Naive thymus-derived CD4-positive, alpha-beta T cell (primary cell): ENCODE measurements around the gene CEACAM7. TPM values are rescaled to one million over a fixed set of nuclear protein-coding genes. Genes with fewer than 3 reads are reported as not detected.

Source experiments
- ATAC-seq: fragments of 150-1000 bp; cut with Tn5 transposase; 2 replicates; pipeline ENCODE4 v1.10.0; 2021; ENCODE audit warnings: mild to moderate bottlenecking, moderate library complexity
- CTCF ChIA-PET: fragments of 350-600 bp; sonication (Branson Sonifier 250); formaldehyde crosslinking; loops from one replicate; lab custom pipeline; 2021; ENCODE audit warnings: antibody characterized with exemption; lab: Charles Lee
- POLR2A ChIA-PET: fragments of 350-600 bp; sonication (Branson Sonifier 250); formaldehyde crosslinking; loops from one replicate; lab custom pipeline; 2021; ENCODE audit warnings: antibody characterized with exemption, inconsistent platforms; lab: Charles Lee
- DNase-seq, 9 donors: peaks; one replicate each; pipeline versions ENCODE4 v3.0.0 to v3.0.0-alpha.2; 2020 to 2022; ENCODE audit warnings: mixed read lengths in 1 of 9
- H3K27ac ChIP-seq: one replicate; pipeline ENCODE4 v1.7.0; 2013; ENCODE audit warnings: mild to moderate bottlenecking, low read depth, low read length, moderate library complexity
- H3K27me3 ChIP-seq, 2 donors: one replicate each; pipeline ENCODE4 v1.7.0; 2013; ENCODE audit warnings: low read length in 2 of 2, mild to moderate bottlenecking in 2 of 2, moderate library complexity in 2 of 2; ENCODE audit not compliant: control insufficient read depth in 2 of 2, insufficient read depth in 2 of 2
- H3K36me3 ChIP-seq, 3 experiments: 1 replicate in 2 of 3; 2 replicates in 1 of 3; pipeline ENCODE4 v1.7.0; 2013; ENCODE audit warnings: low read length in 3 of 3, mild to moderate bottlenecking in 3 of 3, moderate library complexity in 1 of 3; ENCODE audit not compliant: insufficient read depth in 3 of 3, control insufficient read depth in 2 of 3
- H3K4me1 ChIP-seq, 2 donors: one replicate each; pipeline ENCODE4 v1.7.0; 2013; ENCODE audit warnings: low read length in 2 of 2, mild to moderate bottlenecking in 2 of 2, moderate library complexity in 1 of 2; ENCODE audit not compliant: control insufficient read depth in 2 of 2, insufficient read depth in 2 of 2
- H3K4me3 ChIP-seq: 2 replicates; pipeline ENCODE4 v1.7.0; 2013; ENCODE audit warnings: mild to moderate bottlenecking, low read length
- H3K9me3 ChIP-seq, 3 experiments: 1 replicate in 2 of 3; 2 replicates in 1 of 3; pipeline ENCODE4 v1.7.0; 2013; ENCODE audit warnings: low read length in 3 of 3; ENCODE audit not compliant: control insufficient read depth in 2 of 3
- H3K27ac Mint-ChIP-seq, 9 donors: one replicate each; pipeline ENCODE4 v1.8.0; 2020 to 2022; ENCODE audit warnings: mixed read lengths in 9 of 9, mild to moderate bottlenecking in 8 of 9, moderate library complexity in 5 of 9, inconsistent platforms in 2 of 9
- H3K27me3 Mint-ChIP-seq, 5 donors: one replicate each; pipeline ENCODE4 v1.8.0; 2021 to 2022; ENCODE audit warnings: mixed read lengths in 5 of 5, mild to moderate bottlenecking in 1 of 5
- H3K36me3 Mint-ChIP-seq, 5 donors: one replicate each; pipeline ENCODE4 v1.8.0; 2020 to 2022; ENCODE audit warnings: mixed read lengths in 5 of 5, mild to moderate bottlenecking in 3 of 5, inconsistent platforms in 1 of 5
- H3K4me1 Mint-ChIP-seq, 7 donors: one replicate each; pipeline ENCODE4 v1.8.0; 2020 to 2022; ENCODE audit warnings: mixed read lengths in 7 of 7, mild to moderate bottlenecking in 3 of 7, inconsistent platforms in 1 of 7
- H3K4me3 Mint-ChIP-seq, 10 donors: one replicate each; pipeline ENCODE4 v1.8.0; 2020 to 2022; ENCODE audit warnings: mild to moderate bottlenecking in 10 of 10, mixed read lengths in 10 of 10, moderate library complexity in 6 of 10, inconsistent platforms in 2 of 10
- H3K9me3 Mint-ChIP-seq, 11 donors: one replicate each; pipeline ENCODE4 v1.8.0; 2020 to 2022; ENCODE audit warnings: mixed read lengths in 11 of 11, mild to moderate bottlenecking in 4 of 11, inconsistent platforms in 1 of 11, moderate library complexity in 1 of 11
- intact Hi-C, 2 donors: fragments of 100-400 bp; cut with micrococcal nuclease; formaldehyde crosslinking; loops; one replicate each; pipeline ENCODE4 v1.15.1; 2023
- polyA plus RNA-seq, 2 donors: library from polyadenylated mRNA; unstranded; fragments of 300-500 nt; fragmentation: Illumina TruSeq; gene quantifications; one replicate each; pipeline ENCODE4 v1.2.3, GENCODE V29; 2021
- total RNA-seq, 6 experiments: library from RNA in 5 of 6; stranded (reverse) in 5 of 6; gene quantifications; 1 replicate in 5 of 6; 2 replicates in 1 of 6; pipeline ENCODE4 v1.2.3 and lab custom pipeline; 2021 to 2026

The CEACAM7 gene
- total and polyA plus RNA-seq, 7 experiments from 2014 or later: not detected

DNA sequence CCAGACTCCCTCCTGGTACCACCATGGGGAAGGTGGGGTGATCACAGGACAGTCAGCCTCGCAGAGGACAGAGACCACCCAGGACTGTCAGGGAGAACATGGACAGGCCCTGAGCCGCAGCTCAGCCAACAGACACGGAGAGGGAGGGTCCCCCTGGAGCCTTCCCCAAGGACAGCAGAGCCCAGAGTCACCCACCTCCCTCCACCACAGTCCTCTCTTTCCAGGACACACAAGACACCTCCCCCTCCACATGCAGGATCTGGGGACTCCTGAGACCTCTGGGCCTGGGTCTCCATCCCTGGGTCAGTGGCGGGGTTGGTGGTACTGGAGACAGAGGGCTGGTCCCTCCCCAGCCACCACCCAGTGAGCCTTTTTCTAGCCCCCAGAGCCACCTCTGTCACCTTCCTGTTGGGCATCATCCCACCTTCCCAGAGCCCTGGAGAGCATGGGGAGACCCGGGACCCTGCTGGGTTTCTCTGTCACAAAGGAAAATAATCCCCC, 19.9 kb upstream of the CEACAM7 start:
- intact Hi-C loops: loop anchor here (1.0 to 5.0 kb wide), 3 partner anchors 38 to 77 kb away; no protein-coding TSS in a partner anchor
- H3K27me3 Mint-ChIP-seq: peaks cover 19 to 45% (median 28%) of the 10 kb centered on the region in 5 donors
- H3K36me3 ChIP-seq: no peaks in the 10 kb centered on the region
- no peak overlapping the region for H3K27ac ChIP-seq
- DNase-seq (peak in 1 of 9 donors; percentile 5), ATAC-seq (no peak)
- peaks cover 0 to 2% (median 0%) of the 10 kb centered on the region in 11 donors for H3K9me3 Mint-ChIP-seq
- H3K27ac Mint-ChIP-seq: no peak overlapping the region
- no peaks in the 10 kb centered on the region for H3K36me3 Mint-ChIP-seq
- no peaks in the 10 kb centered on the region for H3K4me1 ChIP-seq
- no peak overlapping the region for H3K4me3 Mint-ChIP-seq
- no peaks in the 10 kb centered on the region for H3K27me3 ChIP-seq
- no peak overlapping the region for H3K4me3 ChIP-seq
- ChIA-PET CTCF (interaction anchor here (1.4 to 2.9 kb wide), 2 partner anchors 45 to 67 kb away, joined by 8 to 15 read pairs; no protein-coding TSS in a partner anchor), POLR2A (no interaction called here)
- H3K4me1 Mint-ChIP-seq: peaks cover 0 to 12% (median 5%) of the 10 kb centered on the region in 7 donors
- no peaks in the 10 kb centered on the region for H3K9me3 ChIP-seq

DNA sequence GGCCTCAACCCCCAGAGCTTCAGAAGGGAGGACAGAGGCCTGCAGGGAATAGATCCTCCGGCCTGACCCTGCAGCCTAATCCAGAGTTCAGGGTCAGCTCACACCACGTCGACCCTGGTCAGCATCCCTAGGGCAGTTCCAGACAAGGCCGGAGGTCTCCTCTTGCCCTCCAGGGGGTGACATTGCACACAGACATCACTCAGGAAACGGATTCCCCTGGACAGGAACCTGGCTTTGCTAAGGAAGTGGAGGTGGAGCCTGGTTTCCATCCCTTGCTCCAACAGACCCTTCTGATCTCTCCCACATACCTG, 19.4 kb upstream of the CEACAM7 start:
- Mint-ChIP-seq H3K4me1 (peaks cover 0 to 12% (median 5%) of the 10 kb centered on the region in 7 donors), H3K27me3 (peaks cover 20 to 45% (median 29%) of the 10 kb centered on the region in 5 donors), H3K36me3 (no peaks in the 10 kb centered on the region), H3K4me3 (no peak overlapping the region), H3K9me3 (peaks cover 0 to 2% (median 0%) of the 10 kb centered on the region in 11 donors), H3K27ac (no peak overlapping the region)
- no peak overlapping the region for H3K4me3 ChIP-seq
- no peak for DNase-seq
- no peaks in the 10 kb centered on the region for H3K4me1 ChIP-seq
- intact Hi-C loops: loop anchor here (1.0 to 5.0 kb wide), 3 partner anchors 39 to 78 kb away; no protein-coding TSS in a partner anchor
- ATAC-seq: no peak
- no peaks in the 10 kb centered on the region for H3K27me3 ChIP-seq
- H3K36me3 ChIP-seq: no peaks in the 10 kb centered on the region
- POLR2A ChIA-PET: no interaction called here
- H3K9me3 ChIP-seq: no peaks in the 10 kb centered on the region
- no peak overlapping the region for H3K27ac ChIP-seq
- CTCF ChIA-PET: interaction anchor here (0.6 to 2.9 kb wide), 9 partner anchors 9 to 590 kb away, joined by 3 to 15 read pairs (median 4); no protein-coding TSS in a partner anchor

DNA sequence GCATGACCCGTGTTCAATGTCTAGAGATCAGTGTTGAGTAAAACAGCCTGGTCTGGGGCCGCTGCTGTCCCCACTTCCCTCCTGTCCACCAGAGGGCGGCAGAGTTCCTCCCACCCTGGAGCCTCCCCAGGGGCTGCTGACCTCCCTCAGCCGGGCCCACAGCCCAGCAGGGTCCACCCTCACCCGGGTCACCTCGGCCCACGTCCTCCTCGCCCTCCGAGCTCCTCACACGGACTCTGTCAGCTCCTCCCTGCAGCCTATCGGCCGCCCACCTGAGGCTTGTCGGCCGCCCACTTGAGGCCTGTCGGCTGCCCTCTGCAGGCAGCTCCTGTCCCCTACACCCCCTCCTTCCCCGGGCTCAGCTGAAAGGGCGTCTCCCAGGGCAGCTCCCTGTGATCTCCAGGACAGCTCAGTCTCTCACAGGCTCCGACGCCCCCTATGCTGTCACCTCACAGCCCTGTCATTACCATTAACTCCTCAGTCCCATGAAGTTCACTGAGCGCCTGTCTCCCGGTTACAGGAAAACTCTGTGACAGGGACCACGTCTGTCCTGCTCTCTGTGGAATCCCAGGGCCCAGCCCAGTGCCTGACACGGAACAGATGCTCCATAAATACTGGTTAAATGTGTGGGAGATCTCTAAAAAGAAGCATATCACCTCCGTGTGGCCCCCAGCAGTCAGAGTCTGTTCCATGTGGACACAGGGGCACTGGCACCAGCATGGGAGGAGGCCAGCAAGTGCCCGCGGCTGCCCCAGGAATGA, 18.9 kb upstream of the CEACAM7 start:
- H3K4me3 ChIP-seq: peak overlapping the region; percentile 56
- DNase-seq (peak; percentile 58 to 79 (median 72)), ATAC-seq (peak; percentile 95)
- H3K36me3 ChIP-seq: no peaks in the 10 kb centered on the region
- H3K36me3 Mint-ChIP-seq: no peaks in the 10 kb centered on the region
- H3K27me3 ChIP-seq: no peaks in the 10 kb centered on the region
- H3K27ac Mint-ChIP-seq: no peak overlapping the region
- no peaks in the 10 kb centered on the region for H3K4me1 ChIP-seq
- H3K9me3 ChIP-seq: no peaks in the 10 kb centered on the region
- ChIA-PET POLR2A (no interaction called here), CTCF (interaction anchor here (0.5 to 2.9 kb wide), 12 partner anchors 9 to 589 kb away, joined by 3 to 15 read pairs (median 4); no protein-coding TSS in a partner anchor)
- peaks cover 0 to 12% (median 5%) of the 10 kb centered on the region in 7 donors for H3K4me1 Mint-ChIP-seq
- peak overlapping the region; percentile 60 to 81 (median 74) for H3K4me3 Mint-ChIP-seq
- intact Hi-C loops: loop anchor here (1.0 to 5.0 kb wide), 3 partner anchors 39 to 78 kb away; no protein-coding TSS in a partner anchor
- H3K27ac ChIP-seq: no peak overlapping the region
- H3K9me3 Mint-ChIP-seq: peaks cover 0 to 2% (median 0%) of the 10 kb centered on the region in 11 donors
- peaks cover 16 to 45% (median 29%) of the 10 kb centered on the region in 5 donors for H3K27me3 Mint-ChIP-seq

DNA sequence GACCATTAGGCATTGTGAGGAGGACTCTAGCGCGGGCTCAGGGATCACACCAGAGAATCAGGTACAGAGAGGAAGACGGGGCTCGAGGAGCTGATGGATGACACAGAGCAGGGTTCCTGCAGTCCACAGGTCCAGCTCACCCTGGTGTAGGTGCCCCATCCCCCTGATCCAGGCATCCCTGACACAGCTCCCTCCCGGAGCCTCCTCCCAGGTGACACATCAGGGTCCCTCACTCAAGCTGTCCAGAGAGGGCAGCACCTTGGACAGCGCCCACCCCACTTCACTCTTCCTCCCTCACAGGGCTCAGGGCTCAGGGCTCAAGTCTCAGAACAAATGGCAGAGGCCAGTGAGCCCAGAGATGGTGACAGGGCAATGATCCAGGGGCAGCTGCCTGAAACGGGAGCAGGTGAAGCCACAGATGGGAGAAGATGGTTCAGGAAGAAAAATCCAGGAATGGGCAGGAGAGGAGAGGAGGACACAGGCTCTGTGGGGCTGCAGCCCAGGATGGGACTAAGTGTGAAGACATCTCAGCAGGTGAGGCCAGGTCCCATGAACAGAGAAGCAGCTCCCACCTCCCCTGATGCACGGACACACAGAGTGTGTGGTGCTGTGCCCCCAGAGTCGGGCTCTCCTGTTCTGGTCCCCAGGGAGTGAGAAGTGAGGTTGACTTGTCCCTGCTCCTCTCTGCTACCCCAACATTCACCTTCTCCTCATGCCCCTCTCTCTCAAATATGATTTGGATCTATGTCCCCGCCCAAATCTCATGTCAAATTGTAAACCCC, 17.5 kb upstream of the CEACAM7 start:
- peak overlapping the region in 1 of 10 donors; percentile 40 for H3K4me3 Mint-ChIP-seq
- H3K27me3 Mint-ChIP-seq: peaks cover 16 to 42% (median 23%) of the 10 kb centered on the region in 5 donors
- ATAC-seq: no peak
- Histone ChIP-seq H3K4me1 (no peaks in the 10 kb centered on the region), H3K36me3 (no peaks in the 10 kb centered on the region), H3K27ac (no peak overlapping the region), H3K4me3 (no peak overlapping the region), H3K9me3 (no peaks in the 10 kb centered on the region), H3K27me3 (no peaks in the 10 kb centered on the region)
- peaks cover 0 to 12% (median 5%) of the 10 kb centered on the region in 7 donors for H3K4me1 Mint-ChIP-seq
- ChIA-PET POLR2A (no interaction called here), CTCF (interaction anchor here (0.6 to 2.9 kb wide), 4 partner anchors 14 to 75 kb away, joined by 3 to 15 read pairs (median 5); no protein-coding TSS in a partner anchor)
- H3K36me3 Mint-ChIP-seq: no peaks in the 10 kb centered on the region
- peak overlapping the region in 1 of 9 donors; percentile 80 for H3K27ac Mint-ChIP-seq
- peak in 6 of 9 donors; percentile 10 to 45 (median 28) for DNase-seq
- peaks cover 0 to 2% (median 0%) of the 10 kb centered on the region in 11 donors for H3K9me3 Mint-ChIP-seq
- intact Hi-C loops: loop anchor here in 1 of 2 donors (1.0 to 5.0 kb wide), 2 partner anchors 63 to 80 kb away; no protein-coding TSS in a partner anchor

DNA sequence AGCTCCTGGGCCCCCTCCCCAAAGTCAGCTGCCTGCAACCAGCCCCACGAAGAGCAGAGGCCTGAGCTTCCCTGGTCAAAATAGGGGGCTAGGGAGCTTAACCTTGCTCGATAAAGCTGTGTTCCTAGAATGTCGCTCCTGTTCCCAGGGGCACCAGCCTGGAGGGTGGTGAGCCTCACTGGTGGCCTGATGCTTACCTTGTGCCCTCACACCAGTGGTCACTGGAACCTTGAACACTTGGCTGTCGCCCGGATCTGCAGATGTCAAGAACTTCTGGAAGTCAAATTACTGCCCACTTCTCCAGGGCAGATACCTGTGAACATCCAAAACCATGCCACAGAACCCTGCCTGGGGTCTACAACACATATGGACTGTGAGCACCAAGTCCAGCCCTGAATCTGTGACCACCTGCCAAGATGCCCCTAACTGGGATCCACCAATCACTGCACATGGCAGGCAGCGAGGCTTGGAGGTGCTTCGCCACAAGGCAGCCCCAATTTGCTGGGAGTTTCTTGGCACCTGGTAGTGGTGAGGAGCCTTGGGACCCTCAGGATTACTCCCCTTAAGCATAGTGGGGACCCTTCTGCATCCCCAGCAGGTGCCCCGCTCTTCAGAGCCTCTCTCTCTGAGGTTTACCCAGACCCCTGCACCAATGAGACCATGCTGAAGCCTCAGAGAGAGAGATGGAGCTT, 15.7 kb upstream of the CEACAM7 start:
- H3K27me3 Mint-ChIP-seq: peaks cover 16 to 40% (median 23%) of the 10 kb centered on the region in 5 donors
- no peaks in the 10 kb centered on the region for H3K36me3 Mint-ChIP-seq
- POLR2A ChIA-PET: no interaction called here
- intact Hi-C loops: no loop called here
- H3K27ac ChIP-seq: no peak overlapping the region
- ATAC-seq: no peak
- no peak overlapping the region for H3K4me3 Mint-ChIP-seq
- no peaks in the 10 kb centered on the region for H3K36me3 ChIP-seq
- H3K27me3 ChIP-seq: no peaks in the 10 kb centered on the region
- H3K4me3 ChIP-seq: no peak overlapping the region
- no peaks in the 10 kb centered on the region for H3K9me3 ChIP-seq
- CTCF ChIA-PET: interaction anchor here (1.2 kb wide), 1 partner anchor 51 kb away, joined by 5 read pairs; no protein-coding TSS in a partner anchor
- no peak overlapping the region for H3K27ac Mint-ChIP-seq
- peak in 1 of 9 donors; percentile 1 for DNase-seq
- no peaks in the 10 kb centered on the region for H3K4me1 ChIP-seq
- H3K9me3 Mint-ChIP-seq: peaks cover 0 to 2% (median 0%) of the 10 kb centered on the region in 11 donors
- peaks cover 0 to 12% (median 5%) of the 10 kb centered on the region in 7 donors for H3K4me1 Mint-ChIP-seq
